Cardiac fibroblast (primary cell): ENCODE measurements around the gene KCNE3.

Source experiments
- DNase-seq, 2 donors: peaks; one replicate each; pipeline versions ENCODE4 v3.0.0 to v3.0.0-alpha.2; 2010; ENCODE audit warnings: low read depth in 2 of 2
- H3K4me3 ChIP-seq, 2 donors: replicated peaks in 1 of 2; 1 replicate in 1 of 2; 2 replicates in 1 of 2; pipeline ENCODE4 v1.5.1; 2011; ENCODE audit warnings: low read depth in 2 of 2, low read length in 2 of 2, mild to moderate bottlenecking in 2 of 2, moderate library complexity in 1 of 2
- TF ChIP-seq, protein P1 (sequence below): IDR thresholded peaks from one replicate; pipeline ENCODE4 v1.5.1; 2011; ENCODE audit warnings: low read depth, mild to moderate bottlenecking, low read length, inconsistent platforms

The KCNE3 gene

DNA sequence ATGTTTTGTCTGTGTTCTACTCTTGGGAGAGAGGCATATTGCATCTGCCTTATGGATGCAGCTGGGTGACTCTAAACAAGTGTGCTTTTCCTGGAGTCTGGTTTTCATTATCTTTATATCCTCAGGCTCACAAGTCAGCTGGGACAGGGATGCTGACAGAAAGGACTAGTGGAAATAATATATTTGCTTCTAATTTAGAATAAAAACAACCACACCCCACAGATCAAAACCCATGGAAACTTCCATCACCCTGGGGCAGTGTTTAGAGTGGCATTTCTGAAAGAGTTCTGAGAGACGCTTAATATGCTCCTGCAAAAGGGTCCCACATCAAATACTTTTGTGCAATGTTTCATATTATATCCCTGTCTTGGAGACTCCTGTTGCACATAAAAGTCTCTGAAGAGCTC, 20.8 kb downstream of the KCNE3 start:
- no peak for DNase-seq
- no peak overlapping the region for H3K4me3 ChIP-seq
- TF ChIP-seq, protein P1, sequence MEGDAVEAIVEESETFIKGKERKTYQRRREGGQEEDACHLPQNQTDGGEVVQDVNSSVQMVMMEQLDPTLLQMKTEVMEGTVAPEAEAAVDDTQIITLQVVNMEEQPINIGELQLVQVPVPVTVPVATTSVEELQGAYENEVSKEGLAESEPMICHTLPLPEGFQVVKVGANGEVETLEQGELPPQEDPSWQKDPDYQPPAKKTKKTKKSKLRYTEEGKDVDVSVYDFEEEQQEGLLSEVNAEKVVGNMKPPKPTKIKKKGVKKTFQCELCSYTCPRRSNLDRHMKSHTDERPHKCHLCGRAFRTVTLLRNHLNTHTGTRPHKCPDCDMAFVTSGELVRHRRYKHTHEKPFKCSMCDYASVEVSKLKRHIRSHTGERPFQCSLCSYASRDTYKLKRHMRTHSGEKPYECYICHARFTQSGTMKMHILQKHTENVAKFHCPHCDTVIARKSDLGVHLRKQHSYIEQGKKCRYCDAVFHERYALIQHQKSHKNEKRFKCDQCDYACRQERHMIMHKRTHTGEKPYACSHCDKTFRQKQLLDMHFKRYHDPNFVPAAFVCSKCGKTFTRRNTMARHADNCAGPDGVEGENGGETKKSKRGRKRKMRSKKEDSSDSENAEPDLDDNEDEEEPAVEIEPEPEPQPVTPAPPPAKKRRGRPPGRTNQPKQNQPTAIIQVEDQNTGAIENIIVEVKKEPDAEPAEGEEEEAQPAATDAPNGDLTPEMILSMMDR = no peak

DNA sequence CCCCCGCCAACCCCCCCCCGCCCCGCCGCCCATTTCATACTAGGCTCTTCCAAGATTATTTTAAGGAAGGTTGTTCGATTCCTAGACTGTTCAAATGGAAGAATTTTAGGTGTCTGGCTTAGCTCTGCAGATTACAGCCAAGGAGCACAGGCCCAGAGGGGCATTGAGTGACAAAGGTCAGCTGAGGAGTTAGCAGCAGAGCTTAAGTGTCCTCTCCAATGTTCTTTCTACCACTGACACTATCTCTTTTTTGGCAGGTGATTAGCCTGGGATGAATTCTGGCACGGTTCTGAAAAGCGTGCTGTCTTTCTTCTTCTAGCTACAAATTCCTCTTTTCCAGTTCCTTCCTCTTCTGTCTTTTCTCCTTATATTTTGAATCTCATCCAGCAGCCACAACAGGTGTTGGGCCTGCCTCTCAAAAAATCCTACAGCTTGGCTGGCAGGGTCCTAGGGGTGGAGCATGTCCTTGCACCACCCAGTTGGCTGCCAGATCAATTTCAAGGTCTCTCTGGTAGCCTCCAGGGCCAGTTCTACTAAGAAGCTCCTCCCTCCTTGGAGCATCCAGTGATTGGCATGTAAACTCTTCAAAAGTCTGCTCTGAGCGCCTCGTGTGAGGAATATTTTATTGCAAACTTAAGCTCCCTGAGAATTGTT, 23.0 kb downstream of the KCNE3 start:
- TF ChIP-seq, protein P1 = no peak
- DNase-seq = no peak
- H3K4me3 ChIP-seq = no peak overlapping the region

DNA sequence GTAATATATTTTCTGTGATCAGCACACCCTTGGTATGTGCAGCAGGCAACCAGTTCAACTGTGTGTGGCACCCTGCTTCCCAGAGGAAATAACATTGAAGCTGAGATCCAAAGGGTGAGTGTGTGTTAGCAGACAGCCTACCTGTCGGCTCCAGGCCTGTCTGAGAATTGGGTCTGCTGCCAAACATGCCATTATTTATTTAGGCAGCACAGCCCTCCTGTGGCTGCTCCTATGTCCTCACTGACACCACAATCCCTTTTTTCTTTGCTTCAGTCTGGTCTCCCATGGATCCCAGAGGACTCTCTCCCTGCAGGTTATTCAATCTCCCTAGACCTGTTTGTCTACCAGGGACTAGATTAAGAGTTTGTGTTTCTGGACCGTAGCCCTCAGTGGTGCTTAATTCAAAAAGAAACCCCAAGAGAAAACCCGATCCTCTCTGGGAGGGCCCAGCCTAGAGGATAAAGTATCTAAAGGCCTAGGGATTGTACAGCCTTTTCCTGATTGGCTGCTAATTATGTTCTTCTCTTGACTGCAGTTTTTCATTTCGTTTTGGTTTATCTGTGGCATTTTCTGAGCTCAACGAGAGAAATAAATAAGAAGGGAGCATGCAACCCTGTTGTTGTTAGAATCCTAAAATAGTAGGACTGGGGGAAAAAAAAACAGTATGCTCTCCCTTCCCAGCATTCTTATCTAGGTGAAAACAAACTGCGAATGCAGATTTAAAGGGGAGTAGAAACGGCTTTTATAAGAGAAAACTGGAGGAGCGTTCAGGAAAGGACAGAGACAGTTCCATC, 24.1 kb downstream of the KCNE3 start:
- peak; percentile 26 to 47 for DNase-seq
- TF ChIP-seq, protein P1 = peak; percentile 21
- no peak overlapping the region for H3K4me3 ChIP-seq

DNA sequence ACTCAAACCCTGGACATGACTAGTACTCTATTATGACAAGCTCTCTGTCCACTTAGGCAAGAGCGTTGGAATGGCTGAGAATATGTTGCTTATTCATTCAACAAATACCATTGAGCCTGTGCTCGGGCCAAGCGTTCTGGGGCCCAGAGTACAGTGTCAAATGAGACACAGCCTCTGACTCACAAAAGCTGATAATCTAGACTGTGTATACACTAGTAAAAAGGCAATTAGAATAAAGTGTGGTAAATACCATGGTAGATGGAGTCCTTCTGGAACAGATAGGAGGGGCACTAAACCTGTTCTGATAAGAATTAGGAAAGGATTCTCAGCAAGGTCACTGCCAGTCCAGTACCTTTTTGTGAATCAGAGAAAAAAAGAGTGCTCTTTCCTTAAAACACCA, 24.7 kb downstream of the KCNE3 start:
- TF ChIP-seq, protein P1 = no peak
- H3K4me3 ChIP-seq = no peak overlapping the region
- peak in 1 of 2 donors; percentile 73 for DNase-seq

DNA sequence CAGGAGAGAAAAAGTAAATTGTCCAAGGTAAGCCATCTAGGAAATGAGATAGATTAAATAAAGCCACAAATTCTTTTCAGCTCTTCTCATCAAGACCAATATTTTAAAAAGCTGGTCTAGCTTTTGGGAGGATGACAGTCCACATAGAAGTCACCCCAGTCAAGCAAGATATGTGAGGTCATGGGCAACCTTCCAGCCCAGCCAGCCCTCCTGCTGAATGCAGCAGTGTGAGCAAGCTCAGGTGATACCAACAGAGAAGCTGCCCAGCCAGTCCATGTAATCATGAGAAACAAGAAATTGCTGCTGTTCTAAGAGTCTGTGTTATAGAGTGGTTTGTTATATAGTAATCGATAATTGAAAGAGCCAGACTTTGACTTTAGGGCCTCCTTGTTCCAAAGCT, 28.7 kb downstream of the KCNE3 start:
- TF ChIP-seq, protein P1 = no peak
- DNase-seq = no peak
- H3K4me3 ChIP-seq = no peak overlapping the region

DNA sequence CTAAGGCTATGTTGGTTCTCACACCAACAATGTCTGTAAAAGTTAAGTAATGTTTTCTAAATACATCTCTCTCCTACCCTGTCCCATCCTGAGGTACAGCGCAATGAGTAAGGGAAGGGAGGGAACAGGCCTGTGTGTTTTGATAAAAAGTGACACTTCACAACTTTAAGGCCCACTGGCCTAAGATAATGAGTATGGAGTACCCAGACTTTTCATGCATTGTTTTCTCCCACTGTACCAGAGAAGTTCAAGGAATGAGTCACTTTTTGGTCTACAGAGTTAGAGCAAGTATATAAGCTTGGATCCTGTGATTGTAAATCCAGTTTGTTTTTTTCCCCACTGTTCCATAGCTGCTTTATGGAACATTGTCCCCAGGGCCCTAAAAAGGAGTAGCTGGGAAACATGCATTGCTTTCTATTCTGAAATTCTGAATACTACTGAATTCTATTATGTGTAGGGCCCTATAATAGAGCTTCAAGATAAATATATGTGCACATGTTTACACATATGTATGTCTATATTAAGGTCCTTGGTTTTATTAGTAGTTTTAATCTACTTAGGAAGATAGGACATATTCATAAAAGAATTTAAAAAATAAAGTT, 29.8 kb downstream of the KCNE3 start:
- no peak overlapping the region for H3K4me3 ChIP-seq
- TF ChIP-seq, protein P1 = no peak
- DNase-seq = peak in 1 of 2 donors; percentile 44
